Measurements from ENCODE around the gene ROBO1. TPM values are rescaled to one million over a fixed set of nuclear protein-coding genes. Genes with fewer than 3 reads are reported as not detected.

The ROBO1 gene
- total and polyA plus RNA-seq, 2 of the 8 experiments (the other 6 are each of a cell fraction or from before 2014, with no cell fraction given), result 51.4 to 91.0 TPM

DNA sequence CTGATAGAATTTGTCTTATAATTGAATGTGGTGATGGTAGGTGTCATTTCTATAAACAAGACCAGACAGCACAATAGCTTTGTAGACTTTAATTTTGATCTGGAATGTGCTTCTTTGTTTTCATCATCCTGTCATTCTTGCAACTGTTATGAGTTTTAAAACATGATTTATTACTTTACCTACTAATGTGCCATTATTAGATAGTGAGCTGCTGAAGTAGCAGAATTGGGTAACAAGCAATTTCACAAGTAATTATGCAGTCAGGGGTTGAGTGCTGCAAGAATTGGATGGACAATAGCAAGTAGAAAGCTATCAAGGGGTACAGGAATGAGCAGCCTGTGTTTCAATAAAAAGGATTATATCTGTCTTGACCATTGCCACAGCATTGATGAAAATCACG, 975.6 kb downstream of the ROBO1 start:
- H3K23ac ChIP-seq (ENCODE audit: insufficient read length), result no peak overlapping the region
- no peaks in the 10 kb centered on the region for H3K36me3 ChIP-seq (ENCODE audit: control insufficient read depth in 2 of 4, insufficient read depth in 4 of 4, low read length in 3 of 4)
- no peak overlapping the region for H4K91ac ChIP-seq (replicated peaks; ENCODE audit: insufficient read length, low read length)
- H2BK120ac ChIP-seq (replicated peaks; ENCODE audit: low read depth, low read length), result no peak overlapping the region
- H4K5ac ChIP-seq (ENCODE audit: insufficient read length, low read depth, low read length), result no peak overlapping the region
- H2BK5ac ChIP-seq (ENCODE audit: low read depth, low read length), result no peak overlapping the region
- H2BK20ac ChIP-seq (ENCODE audit: low read length), result no peak overlapping the region
- H2AFZ ChIP-seq (ENCODE audit: low read length), result no peak overlapping the region
- H2BK12ac ChIP-seq (ENCODE audit: low read depth, low read length), result no peak overlapping the region
- H3K18ac ChIP-seq (ENCODE audit: extremely low read depth, low read length), result no peak overlapping the region
- H4K20me1 ChIP-seq (replicated peaks in 1 of 2; ENCODE audit: control insufficient read depth in 1 of 2, insufficient read depth in 2 of 2, low read length in 2 of 2), result peaks cover 0 to 5% of the 10 kb centered on the region in 2 experiments
- no peak overlapping the region for H4K8ac ChIP-seq (ENCODE audit: extremely low read depth, insufficient read depth, low read length)
- no peaks in the 10 kb centered on the region for H3K9me3 ChIP-seq (ENCODE audit: insufficient read depth in 2 of 2, low read depth in 1 of 2, low read length in 1 of 2)
- H3K9ac ChIP-seq (replicated peaks in 1 of 4; ENCODE audit: extremely low read depth in 1 of 4, low read depth in 3 of 4, low read length in 3 of 4), result no peak overlapping the region
- H3K4ac ChIP-seq (replicated peaks; ENCODE audit: insufficient read length, low read depth, low read length), result no peak overlapping the region
- no peak overlapping the region for H2BK15ac ChIP-seq (ENCODE audit: low read length)
- H3K56ac ChIP-seq (replicated peaks; ENCODE audit: insufficient read length, low read depth, low read length), result no peak overlapping the region
- DNase-seq (ENCODE audit: low read depth in 1 of 2, low spot score in 2 of 2) (no peak), FAIRE-seq (no peak)
- POLR2A ChIA-PET (ENCODE audit: partially characterized antibody), result no interaction called here
- H3K27me3 ChIP-seq (replicated peaks in 1 of 4; ENCODE audit: control insufficient read depth in 3 of 4, extremely low read depth in 1 of 4, insufficient read depth in 3 of 4, low read length in 3 of 4), result no peaks in the 10 kb centered on the region
- H3K4me2 ChIP-seq (ENCODE audit: insufficient read depth in 1 of 2, low read depth in 2 of 2, low read length in 2 of 2), result no peak overlapping the region
- no peak overlapping the region for H3K27ac ChIP-seq (ENCODE audit: low read depth, low read length)
- peaks cover 0 to 12% of the 10 kb centered on the region in 2 experiments; a peak in 2 of 4 replicates for H3K79me2 ChIP-seq (ENCODE audit: control insufficient read depth in 1 of 2, insufficient read depth in 2 of 2, low read length in 2 of 2)
- 0 out of 2 replicates have a peak, but pooled peaks cover 2% of the 10 kb centered on the region for H3K79me1 ChIP-seq (ENCODE audit: low read depth, low read length)
- CTCF ChIA-PET (ENCODE audit: partially characterized antibody), result interaction anchor here (1.2 kb wide), 2 partner anchors 8 to 706 kb away, joined by 3 read pairs; no protein-coding TSS in a partner anchor
- H3K4me3 ChIP-seq (ENCODE audit: extremely low read depth in 1 of 4, insufficient read depth in 2 of 4, low read depth in 3 of 4, low read length in 4 of 4), result no peak overlapping the region
- WGBS, 2 experiments (ENCODE audit: extremely low coverage in 1 of 2, insufficient coverage in 1 of 2, insufficient read length in 1 of 2, insufficient replicate concordance in 2 of 2, low coverage in 1 of 2, low lambda C conversion rate in 2 of 2, missing lambda C conversion rate in 1 of 2), result 92% methylated on average over 1 of the region's 1 CpG; no CpG with 5 or more reads in 1 of the 2 experiments
- peaks cover 0 to 2% (median 0%) of the 10 kb centered on the region in 4 experiments; a peak in 1 of 7 replicates for H3K4me1 ChIP-seq (replicated peaks in 1 of 4; ENCODE audit: control insufficient read depth in 3 of 4, insufficient read depth in 4 of 4, low read length in 3 of 4)
- no peaks in the 10 kb centered on the region for H3K23me2 ChIP-seq (ENCODE audit: low read depth, low read length)
- H3K14ac ChIP-seq (ENCODE audit: insufficient read length), result no peak overlapping the region
- H2AK5ac ChIP-seq (ENCODE audit: low read depth, low read length), result no peak overlapping the region
- TF ChIP-seq YY1 (IDR thresholded peaks at IDR 0.05; ENCODE audit: low read depth, low read length), result no peak
- no peak for TF ChIP-seq FOSL1 (IDR thresholded peaks at IDR 0.05; ENCODE audit: insufficient read depth, low read depth, low read length)
- no peak for TF ChIP-seq ZNF274 (IDR thresholded peaks at IDR 0.05; ENCODE audit: borderline replicate concordance, extremely low read depth, low read length)
- no peak for TF ChIP-seq EGR1 (IDR thresholded peaks at IDR 0.05; ENCODE audit: borderline replicate concordance, low read depth, low read length)
- TF ChIP-seq, protein P1, sequence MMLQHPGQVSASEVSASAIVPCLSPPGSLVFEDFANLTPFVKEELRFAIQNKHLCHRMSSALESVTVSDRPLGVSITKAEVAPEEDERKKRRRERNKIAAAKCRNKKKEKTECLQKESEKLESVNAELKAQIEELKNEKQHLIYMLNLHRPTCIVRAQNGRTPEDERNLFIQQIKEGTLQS (IDR thresholded peaks at IDR 0.05; ENCODE audit: insufficient read depth, low read depth, low read length), result no peak
- TF ChIP-seq, protein P2, sequence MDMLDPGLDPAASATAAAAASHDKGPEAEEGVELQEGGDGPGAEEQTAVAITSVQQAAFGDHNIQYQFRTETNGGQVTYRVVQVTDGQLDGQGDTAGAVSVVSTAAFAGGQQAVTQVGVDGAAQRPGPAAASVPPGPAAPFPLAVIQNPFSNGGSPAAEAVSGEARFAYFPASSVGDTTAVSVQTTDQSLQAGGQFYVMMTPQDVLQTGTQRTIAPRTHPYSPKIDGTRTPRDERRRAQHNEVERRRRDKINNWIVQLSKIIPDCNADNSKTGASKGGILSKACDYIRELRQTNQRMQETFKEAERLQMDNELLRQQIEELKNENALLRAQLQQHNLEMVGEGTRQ (IDR thresholded peaks at IDR 0.05; ENCODE audit: low read length), result no peak
- no peak for TF ChIP-seq CTBP2 (IDR thresholded peaks at IDR 0.05; ENCODE audit: borderline replicate concordance, insufficient read depth, insufficient read length, low read length)
- TF ChIP-seq, protein P3, sequence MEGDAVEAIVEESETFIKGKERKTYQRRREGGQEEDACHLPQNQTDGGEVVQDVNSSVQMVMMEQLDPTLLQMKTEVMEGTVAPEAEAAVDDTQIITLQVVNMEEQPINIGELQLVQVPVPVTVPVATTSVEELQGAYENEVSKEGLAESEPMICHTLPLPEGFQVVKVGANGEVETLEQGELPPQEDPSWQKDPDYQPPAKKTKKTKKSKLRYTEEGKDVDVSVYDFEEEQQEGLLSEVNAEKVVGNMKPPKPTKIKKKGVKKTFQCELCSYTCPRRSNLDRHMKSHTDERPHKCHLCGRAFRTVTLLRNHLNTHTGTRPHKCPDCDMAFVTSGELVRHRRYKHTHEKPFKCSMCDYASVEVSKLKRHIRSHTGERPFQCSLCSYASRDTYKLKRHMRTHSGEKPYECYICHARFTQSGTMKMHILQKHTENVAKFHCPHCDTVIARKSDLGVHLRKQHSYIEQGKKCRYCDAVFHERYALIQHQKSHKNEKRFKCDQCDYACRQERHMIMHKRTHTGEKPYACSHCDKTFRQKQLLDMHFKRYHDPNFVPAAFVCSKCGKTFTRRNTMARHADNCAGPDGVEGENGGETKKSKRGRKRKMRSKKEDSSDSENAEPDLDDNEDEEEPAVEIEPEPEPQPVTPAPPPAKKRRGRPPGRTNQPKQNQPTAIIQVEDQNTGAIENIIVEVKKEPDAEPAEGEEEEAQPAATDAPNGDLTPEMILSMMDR (IDR thresholded peaks at IDR 0.05; ENCODE audit: control extremely low read depth in 1 of 3, insufficient read depth in 1 of 3, low read depth in 1 of 3, low read length in 3 of 3), result no peak
- no peak for TF ChIP-seq SP2 (IDR thresholded peaks at IDR 0.05; ENCODE audit: low read length)
